ENCODE data around the gene PAPPA.

PAPPA gene

DNA sequence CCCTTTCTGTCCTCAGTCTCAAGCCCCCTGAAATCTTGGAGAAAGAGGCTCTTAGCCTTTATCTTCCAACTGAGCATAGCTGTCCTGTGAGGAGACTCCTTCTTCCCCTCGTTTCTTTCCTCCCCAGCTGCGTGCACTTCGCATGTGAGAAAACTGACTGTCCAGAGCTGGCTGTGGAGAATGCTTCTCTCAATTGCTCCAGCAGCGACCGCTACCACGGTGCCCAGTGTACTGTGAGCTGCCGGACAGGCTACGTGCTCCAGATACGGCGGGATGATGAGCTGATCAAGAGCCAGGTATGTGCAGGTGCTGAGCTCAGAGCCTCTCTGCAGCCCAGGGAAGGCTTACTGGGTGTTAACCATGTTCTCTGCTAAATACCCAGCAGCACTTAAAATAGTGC is 190.8 kb downstream of the PAPPA start:
- DNase-seq (ENCODE audit: low read depth in 2 of 2), result no peak

DNA sequence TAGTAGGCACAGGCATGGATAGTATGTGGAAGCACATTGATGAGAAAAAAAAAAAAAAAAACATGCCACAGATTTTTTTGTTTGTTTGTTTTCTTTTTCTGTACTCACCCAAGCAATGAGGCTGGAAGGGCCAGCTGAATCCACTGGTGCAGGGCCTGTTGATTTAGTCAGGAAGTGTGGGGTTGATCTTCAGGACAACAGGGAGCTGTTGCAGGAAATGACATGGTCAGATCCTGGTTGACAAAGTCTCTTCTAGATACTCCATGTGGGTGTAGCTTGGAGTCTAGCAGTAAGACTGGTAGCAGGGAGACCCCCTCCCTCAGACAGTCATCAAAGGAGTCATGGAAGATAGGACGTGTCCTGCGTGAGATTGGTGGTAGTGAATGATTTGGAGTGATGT is 191.8 kb downstream of the PAPPA start:
- no peak for DNase-seq (ENCODE audit: low read depth in 2 of 2)

DNA sequence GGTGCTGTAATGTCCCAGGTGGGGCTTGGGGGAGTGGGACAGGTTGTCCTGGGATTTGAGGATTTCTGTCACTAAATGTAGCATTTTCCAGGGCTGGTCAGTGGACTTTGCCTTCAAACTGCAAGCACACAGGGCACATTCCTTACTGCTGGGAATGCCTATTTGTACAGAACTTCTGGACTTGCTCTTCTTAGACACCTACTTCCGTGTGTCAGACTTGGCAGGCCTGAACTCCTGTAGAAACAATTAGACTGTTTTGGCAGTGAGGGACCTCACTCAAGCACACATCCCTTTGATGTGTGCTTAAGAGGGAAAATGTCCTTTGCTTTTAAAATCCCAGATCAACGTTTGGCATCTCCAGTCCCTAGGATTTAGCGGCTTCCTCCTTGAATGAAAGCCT is 192.2 kb downstream of the PAPPA start:
- no peak for DNase-seq (ENCODE audit: low read depth in 2 of 2)

DNA sequence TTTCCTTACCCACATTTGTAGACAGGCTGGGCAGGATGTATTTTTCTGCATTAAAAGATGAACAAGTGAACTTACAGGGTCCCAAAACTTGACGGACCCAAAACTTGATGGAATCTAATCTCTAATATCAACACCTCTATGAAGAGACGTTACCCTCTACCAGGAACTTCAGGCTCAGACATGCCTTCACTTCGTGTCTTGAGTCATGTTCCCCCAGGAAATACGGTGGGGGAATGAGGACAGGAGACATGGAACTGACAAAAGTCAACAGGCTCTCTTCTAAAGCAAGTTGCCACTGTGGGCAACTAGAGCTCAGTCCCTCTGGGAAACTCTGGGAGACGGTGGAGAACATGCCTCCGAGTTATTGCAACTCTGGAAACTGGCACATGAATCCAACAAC is 196.1 kb downstream of the PAPPA start:
- DNase-seq (ENCODE audit: low read depth in 2 of 2), result no peak

DNA sequence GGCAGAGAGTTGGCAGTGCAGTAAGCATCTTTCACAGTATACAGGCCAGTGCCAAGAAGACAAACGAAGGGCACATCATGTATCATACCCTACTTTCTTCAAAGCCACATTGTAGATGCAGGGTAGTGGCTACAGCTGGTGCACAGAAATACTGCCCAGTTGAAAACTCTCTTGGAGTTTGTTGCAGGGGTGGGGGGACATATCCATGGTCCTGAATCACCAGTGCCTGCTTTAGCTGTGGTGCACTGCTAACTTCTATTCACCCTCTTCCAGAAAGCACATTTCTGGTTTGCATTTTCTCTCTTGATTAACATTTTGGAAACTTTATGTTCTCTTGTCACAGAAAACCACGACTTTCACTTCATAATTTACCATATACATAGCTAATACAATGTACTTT is 196.6 kb downstream of the PAPPA start:
- no peak for DNase-seq (ENCODE audit: low read depth in 2 of 2)

DNA sequence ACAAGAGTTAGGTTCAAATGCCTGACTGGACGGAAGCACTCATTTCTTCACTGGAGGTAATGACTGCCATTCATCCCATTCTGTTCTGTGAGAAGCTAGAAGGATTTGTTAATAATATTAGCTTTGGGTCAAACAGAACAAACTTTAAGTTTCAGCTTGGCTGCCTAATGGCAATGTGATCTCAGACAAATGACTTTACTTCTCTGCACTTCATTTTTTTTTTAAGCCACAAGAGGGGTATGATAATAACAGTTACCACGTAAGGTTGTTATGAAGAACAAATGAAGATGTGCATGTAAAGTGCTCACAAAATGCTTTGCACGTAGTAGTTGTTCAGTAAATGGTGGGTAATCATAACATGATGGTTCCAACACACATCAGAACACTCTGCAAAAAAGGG is 199.4 kb downstream of the PAPPA start:
- no peak for DNase-seq (ENCODE audit: low read depth in 2 of 2)

DNA sequence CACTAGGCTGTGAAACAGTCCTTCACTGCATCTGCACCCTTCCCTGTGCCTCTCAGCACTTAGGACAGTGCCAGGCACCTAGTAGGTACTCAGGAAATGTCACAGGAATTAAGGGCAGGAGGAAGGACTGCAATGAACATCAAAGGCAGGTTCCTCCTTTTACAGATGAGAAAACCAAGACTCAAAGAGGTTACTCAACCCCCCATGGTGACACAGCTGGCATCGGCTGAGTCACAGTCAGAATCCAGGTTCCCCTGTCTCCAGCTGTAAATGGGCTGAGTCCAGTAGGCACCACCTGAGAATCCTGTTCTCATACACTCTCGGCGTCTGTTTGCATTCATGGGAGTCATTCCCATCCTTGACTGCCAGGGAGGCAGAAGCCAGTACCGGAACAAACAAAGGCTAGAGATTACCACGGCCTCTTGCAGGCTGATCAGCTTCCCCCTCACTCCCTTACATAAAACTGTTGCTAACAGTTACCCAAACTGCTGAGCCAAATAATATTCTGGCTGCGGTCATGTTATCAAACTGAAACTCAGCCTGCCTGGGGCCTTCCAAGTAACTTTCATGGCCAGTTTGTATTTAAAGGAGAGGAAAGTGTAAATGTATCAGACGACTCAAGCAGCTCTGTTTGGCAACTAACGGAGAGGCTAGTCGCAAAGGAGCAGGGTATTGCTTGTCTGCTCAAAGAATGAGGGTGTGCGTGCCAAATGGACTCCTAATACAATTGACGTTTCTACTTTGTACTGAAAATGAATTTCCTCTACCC is 201.7 kb downstream of the PAPPA start:
- no peak for DNase-seq (ENCODE audit: low read depth in 2 of 2)

DNA sequence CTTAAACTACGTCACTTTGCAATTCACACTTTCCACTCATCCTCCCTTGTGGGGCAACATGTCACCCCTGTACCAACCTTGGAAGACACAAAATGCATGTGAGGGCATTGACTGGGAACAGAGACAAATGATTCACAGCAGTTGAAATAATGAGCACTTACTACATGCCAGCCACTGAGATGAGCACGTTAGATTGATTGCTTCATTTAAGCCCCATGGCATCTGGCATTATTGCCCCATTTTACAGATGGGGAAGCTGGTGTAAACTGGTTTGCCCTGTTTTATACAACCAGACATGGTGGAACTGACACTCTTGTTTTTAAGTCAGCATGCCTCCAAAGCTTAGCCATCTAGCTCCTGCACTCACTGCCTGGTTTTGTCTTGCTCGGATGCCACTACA is 204.7 kb downstream of the PAPPA start:
- DNase-seq (ENCODE audit: low read depth in 2 of 2), result no peak

DNA sequence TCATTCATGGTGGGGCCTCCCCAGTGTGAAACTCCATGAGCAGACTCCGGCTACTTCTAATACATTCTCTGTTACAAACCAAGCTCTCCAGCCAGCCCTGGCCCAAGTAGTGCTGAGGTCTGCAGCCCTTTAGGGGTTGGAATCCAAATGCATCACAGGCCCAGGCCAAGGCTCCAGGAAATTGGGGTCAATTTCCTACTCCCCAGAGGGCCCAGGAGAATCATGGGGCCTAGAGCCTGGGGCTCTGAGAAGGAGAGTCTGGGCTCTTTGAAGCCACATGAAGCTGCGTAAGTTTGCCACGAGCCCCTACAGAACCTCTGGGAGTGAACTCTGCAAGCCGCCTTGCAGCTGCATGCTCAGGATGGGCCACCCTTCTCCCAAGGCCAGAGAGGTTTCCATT is 206.4 kb downstream of the PAPPA start:
- DNase-seq (ENCODE audit: low read depth in 2 of 2), result no peak

DNA sequence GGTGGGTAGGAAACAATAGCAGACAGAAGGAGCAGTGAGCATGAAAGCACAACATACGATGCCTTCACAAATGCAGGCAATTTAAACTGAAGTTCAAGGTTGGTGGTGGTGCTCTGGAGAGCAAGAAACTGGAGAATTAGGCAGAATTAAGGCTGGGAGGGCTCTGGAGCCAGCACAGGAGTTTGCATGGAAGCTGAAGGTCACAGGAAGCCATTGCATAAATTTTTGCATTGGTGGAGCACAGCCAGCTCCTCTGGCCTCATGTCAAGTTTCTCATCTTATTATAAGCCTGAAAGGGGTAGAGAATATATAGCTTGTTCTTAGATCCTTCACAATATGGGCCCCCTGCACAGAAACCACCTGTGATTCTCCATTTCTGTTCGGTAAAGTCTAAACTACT is 207.4 kb downstream of the PAPPA start:
- no peak for DNase-seq (ENCODE audit: low read depth in 2 of 2)

DNA sequence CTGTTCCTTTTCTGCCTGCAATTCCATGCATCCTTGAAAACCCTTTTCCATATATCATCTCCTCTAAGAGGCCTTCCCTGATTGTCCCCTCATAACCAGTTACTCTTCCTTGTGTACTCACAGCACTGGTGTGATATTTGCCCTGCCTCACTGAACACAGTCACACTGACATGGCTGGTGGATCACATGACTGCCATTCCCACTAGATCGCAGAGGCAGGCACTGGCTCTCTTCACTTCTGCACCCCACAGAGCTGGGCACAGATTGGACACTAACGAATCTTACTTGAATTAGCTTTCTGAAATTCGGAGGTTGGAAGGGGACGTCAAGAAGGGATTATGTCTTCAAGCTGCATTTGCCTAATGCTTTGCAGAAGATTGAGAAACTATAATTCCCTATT is 208.0 kb downstream of the PAPPA start:
- DNase-seq (ENCODE audit: low read depth in 2 of 2), result no peak

DNA sequence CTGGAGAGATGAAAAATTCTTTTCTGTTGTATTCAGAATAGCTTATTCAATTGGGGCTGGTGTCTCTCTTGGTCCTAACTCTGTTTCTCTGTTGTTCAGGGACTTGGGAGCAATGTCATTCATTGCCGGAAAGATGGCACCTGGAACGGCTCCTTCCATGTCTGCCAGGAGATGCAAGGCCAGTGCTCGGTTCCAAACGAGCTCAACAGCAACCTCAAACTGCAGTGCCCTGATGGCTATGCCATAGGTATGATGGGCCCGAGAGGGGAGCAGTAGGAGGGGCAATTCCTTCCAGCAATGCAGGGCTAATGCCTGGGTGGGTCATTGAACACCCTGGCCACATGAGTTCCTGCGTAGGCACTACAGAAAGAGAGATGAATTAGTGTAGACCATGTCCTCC is 208.9 kb downstream of the PAPPA start:
- DNase-seq (ENCODE audit: low read depth in 2 of 2), result no peak

DNA sequence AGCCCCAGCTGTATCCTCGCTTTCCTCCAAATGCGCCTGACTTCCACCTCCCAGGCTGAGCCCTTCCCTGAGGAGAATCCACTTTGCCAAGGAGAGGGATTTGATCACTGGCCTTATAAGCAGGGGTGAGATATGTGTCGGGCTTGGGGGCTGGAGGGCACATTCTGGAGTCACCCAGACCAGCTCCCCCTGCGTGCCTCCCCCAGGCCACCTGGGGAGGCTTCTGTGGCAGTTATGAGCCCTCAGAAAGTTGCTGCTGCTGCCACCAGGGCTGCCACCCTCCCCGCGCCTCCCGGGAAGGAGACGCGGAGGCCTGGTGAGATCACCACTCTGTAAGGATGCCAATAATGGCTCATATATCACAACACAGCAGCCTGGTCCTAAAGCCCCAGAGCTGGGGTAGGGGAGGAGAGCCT is 211.5 kb downstream of the PAPPA start:
- no peak for DNase-seq (ENCODE audit: low read depth in 2 of 2)

DNA sequence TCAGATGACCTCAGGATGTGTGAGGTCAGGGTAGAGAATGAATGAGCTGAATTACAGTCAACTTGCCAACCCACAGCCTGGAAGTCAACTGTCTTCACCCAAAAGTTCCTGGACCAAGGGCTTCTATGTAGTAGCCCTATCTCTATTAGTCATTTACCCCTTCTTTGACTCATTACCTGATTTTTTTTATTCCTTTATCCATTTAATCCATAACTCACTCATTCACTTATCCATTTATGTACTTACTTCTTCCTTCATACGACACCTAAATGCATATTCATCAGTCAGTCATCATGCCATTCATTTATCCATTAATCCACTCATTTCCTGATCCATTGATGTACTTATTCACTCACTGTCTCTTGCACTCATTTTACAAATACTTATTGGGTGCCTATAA is 212.7 kb downstream of the PAPPA start:
- no peak for DNase-seq (ENCODE audit: low read depth in 2 of 2)

DNA sequence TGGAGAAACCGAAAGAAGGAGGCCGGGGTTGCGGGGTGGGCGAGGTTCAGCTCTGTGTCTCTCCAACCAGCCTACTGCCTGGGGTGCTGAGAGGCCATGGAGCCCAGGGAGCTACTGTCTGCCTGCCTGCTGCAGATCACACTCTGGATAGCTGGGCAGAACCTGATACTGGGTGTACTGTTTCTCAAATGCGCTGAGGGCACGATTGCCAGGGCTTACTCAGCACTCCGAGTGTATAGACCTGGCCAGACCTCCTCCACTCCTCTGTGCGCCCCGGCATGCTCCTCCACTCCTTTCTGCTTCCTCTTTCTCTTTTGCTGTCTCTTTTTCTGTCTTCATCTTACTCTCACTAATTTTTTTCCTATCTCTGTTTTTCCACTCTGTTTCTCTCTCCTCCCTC is 215.1 kb downstream of the PAPPA start:
- no peak for DNase-seq (ENCODE audit: low read depth in 2 of 2)

DNA sequence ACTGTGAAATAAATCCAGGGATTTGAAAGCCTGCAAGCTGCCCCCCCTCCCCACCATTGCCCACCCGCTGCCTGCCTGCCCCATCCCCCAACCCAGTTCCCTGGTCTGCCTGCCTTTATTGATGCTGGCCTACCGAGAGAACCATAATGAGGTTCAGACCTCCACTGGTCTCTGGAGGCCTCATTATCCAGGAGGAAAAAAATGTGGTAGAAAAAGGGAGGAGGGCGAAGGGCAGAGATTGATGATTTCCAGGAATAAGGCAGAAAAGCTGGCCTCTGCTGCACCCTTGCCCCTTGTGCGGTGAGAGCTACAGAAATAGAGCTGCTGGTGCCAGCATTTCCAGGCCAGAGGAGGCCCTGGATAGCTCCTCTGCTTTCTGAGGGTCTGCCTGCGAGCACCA is 216.1 kb downstream of the PAPPA start:
- no peak for DNase-seq (ENCODE audit: low read depth in 2 of 2)

DNA sequence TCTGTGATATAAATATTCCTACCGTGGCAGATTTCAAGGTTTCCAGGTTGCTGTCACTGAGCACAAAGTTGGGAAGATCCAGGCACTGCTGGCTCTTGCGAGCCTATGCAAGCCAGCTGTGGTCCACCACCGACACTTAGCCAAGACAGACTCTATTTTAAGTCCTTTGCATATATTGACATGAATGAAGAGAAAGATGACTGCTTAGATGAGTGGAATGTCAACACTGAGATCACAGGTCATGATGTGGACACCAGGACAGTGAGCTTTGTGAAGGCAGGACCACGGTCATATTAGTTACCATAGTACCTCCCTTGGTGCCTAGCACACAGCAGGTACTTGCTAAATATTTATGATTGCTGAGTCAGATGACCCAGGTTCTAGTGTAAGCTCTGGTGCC is 217.0 kb downstream of the PAPPA start:
- DNase-seq (ENCODE audit: low read depth in 2 of 2), result no peak

DNA sequence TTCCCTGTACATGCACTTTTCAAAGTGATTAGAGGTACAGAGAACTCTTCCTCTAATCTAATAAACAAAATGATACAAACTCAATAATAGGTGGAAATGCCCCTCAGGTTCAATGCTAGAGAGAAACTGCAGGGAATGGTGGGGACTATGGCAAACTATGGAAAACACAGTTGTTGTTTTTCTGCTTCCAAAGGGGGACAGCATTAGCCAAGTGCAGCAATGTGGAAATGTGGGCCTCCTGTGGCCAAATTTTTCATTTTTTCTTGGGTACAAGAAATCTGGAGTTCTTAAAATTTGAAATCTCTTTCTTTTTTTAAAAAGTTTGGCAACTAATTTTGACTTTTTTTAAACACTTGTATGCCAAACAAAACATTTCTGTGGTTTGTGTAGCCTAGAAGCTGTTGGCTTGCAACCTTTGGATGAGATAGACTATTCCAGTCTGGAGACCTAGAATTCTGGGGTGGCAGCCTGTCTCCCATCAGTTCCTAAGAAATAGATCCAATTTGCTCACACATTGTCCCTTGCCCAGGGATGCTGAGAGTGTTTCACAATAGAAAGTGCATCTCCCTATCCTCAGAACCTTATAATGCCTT is 218.6 kb downstream of the PAPPA start:
- DNase-seq (ENCODE audit: low read depth in 2 of 2), result no peak

DNA sequence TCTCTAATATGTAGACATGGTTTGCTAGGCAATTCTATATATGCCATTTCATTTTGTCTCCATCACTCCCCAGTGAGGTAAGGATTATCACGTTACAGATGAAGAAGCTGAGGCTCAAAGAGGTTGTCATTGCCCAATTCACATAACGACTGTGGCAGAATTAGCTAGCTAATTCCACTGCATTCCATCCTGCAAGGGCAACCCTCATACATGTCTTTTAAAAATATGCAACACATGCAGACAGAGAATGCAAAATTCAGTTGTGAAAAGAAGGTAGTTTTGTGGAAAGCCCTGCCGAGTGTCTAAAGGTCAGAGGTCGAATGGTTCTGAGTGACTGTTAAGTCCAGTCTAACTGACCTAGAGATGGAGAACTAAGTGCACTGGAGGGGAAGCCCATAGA is 219.2 kb downstream of the PAPPA start:
- no peak for DNase-seq (ENCODE audit: low read depth in 2 of 2)

DNA sequence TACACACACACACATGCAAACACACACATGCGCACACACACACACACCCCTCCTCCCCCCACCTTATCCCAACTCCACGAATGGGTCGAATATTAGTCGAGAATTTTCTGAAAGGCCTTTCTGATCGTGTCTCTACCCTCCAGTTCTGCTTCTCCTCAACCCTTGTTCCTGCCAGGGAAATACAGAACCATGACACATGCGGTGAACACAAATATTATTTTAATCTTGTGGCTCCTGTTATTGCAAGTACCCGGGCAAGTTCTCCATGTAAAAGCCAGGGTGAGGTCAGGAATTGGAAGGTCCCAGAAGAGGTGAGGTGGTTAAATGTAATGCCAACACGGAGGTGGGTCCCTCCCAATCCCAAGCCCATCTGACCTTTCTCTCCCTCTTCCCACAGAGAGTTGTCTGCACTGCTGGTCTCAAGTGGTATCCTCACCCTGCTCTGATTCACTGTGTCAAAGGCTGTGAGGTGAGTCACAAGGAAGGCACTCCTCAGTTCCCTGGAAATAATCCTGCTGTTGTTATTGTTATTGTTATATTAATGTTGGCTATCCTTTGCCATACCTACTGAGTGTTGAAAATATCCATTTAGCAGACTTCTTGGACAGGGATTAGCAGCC is 223.7 kb downstream of the PAPPA start:
- no peak for DNase-seq (ENCODE audit: low read depth in 2 of 2)

DNA sequence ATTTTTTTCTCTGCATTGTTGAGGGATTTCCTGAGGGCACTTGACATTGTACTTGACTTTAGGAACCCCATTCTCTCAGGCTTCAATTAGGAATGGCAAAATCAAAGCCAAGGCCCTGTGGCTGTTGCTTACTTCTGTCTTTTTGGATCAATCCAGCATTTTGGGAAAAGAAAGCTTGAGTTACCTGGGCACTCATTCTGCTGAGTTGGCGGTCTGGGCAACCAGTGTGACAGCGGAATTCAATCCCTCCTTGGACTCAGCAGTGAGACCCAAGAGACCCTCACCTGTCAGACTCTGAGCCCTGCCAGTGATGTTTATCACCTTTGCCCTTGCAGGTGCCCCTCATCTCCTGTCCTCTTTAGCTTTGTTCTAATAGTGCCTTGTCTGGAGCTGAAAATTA is 225.3 kb downstream of the PAPPA start:
- DNase-seq (ENCODE audit: low read depth in 2 of 2), result no peak

DNA sequence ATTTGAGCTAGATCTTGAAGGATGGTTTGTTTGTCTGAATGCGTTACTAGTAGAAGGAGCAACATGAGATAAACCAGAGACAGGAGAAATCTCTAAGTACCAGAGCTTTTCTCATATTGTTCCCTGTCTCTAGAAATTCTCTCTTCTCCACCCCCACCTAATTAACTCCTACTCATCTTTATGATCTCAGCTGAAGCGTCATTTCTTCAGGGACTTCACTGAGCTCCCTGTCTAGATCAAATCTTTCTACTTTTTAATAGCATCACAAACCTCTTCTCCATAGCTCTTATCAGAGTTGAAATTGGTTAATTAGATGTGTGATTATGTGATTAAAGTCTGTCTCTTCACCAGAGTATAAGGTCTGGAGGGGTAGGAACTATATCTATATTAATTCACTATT is 226.2 kb downstream of the PAPPA start:
- DNase-seq (ENCODE audit: low read depth in 2 of 2), result no peak

DNA sequence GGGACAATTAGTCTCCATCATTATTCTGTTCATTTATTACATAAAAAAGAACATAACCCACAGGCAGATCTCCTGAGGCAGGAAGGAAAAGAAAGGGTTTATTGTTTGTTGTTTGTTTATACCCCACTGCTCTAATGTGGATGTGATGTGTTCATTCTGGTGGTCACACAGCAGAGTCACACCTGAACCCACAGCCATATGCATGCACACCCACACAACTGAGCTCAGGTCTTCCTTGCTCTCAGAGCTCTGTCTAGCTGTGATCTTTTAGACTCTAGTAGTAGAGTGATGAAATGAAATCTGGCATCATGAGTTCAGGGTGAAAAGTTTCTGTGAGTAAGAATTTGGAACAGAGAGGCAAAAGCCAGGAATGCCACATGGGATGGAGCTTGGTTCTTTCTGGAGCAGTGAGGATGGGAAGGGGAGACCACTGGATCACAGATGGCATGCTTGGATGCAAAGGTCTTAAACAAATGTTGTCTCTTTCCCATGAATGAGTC is 227.0 kb downstream of the PAPPA start:
- no peak for DNase-seq (ENCODE audit: low read depth in 2 of 2)

Data from stimulated activated CD8-positive, alpha-beta memory T cell treated with anti-CD3 and anti-CD28 coated beads, Interleukin-15, amount 100 ng/mL, for 4 hours (primary cell).